Epidermal melanocyte (primary cell): ENCODE data around the gene LRRC3.
"Not testable (repeated sequence)": the region's sequence is repeated elsewhere in the genome, so short reads cannot be mapped to it uniquely, and the experiment has no call there.

Experiments used
- DNase-seq: peaks from one replicate; pipeline ENCODE4 v3.0.0; 2011; ENCODE audit warnings: low spot score; ENCODE audit not compliant: insufficient read length

LRRC3 gene

GRCh38 chr21:44454747-44455523, at the start of gene LRRC3:
LRRC3 (plus strand) TSS chr21:44455510; CDS start chr21:44456645, 1,135 bp downstream.
- DNase-seq: peak; percentile 76

- no peak for DNase-seq
Observed at GRCh38 chr21:44405948-44406872, 49.1 kb upstream of the LRRC3 start.

GRCh38 chr21:44406953-44407352, 48.4 kb upstream of the LRRC3 start:
- no peak for DNase-seq

- no peak for DNase-seq
Observed at GRCh38 chr21:44407493-44407892, 47.8 kb upstream of the LRRC3 start.

GRCh38 chr21:44408226-44408625, 47.1 kb upstream of the LRRC3 start:
- no peak for DNase-seq

GRCh38 chr21:44413566-44414290, 41.6 kb upstream of the LRRC3 start:
- DNase-seq: no peak

GRCh38 chr21:44414291-44415072, 40.8 kb upstream of the LRRC3 start:
- no peak for DNase-seq

- DNase-seq: no peak
Observed at GRCh38 chr21:44415073-44416025, 40.0 kb upstream of the LRRC3 start.

- DNase-seq: no peak
Observed at GRCh38 chr21:44416193-44416592, 39.1 kb upstream of the LRRC3 start.

- DNase-seq: not testable (repeated sequence)
Observed at GRCh38 chr21:44417621-44418107, 37.6 kb upstream of the LRRC3 start.

GRCh38 chr21:44418108-44418875, 37.0 kb upstream of the LRRC3 start:
- DNase-seq: no peak

GRCh38 chr21:44418876-44419230, 36.5 kb upstream of the LRRC3 start:
- no peak for DNase-seq

GRCh38 chr21:44419679-44420078, 35.6 kb upstream of the LRRC3 start:
- DNase-seq: no peak

- no peak for DNase-seq
Observed at GRCh38 chr21:44420416-44421205, 34.7 kb upstream of the LRRC3 start.

GRCh38 chr21:44421901-44422840, 33.1 kb upstream of the LRRC3 start:
- DNase-seq: no peak

- DNase-seq: no peak
Observed at GRCh38 chr21:44423312-44423821, 31.9 kb upstream of the LRRC3 start.
